Measurements from ENCODE around the gene AP2M1. TPM values are rescaled to one million over a fixed set of nuclear protein-coding genes. Genes with fewer than 3 reads are reported as not detected.

AP2M1 gene
- total RNA-seq, 1 donor, result 427 TPM

DNA sequence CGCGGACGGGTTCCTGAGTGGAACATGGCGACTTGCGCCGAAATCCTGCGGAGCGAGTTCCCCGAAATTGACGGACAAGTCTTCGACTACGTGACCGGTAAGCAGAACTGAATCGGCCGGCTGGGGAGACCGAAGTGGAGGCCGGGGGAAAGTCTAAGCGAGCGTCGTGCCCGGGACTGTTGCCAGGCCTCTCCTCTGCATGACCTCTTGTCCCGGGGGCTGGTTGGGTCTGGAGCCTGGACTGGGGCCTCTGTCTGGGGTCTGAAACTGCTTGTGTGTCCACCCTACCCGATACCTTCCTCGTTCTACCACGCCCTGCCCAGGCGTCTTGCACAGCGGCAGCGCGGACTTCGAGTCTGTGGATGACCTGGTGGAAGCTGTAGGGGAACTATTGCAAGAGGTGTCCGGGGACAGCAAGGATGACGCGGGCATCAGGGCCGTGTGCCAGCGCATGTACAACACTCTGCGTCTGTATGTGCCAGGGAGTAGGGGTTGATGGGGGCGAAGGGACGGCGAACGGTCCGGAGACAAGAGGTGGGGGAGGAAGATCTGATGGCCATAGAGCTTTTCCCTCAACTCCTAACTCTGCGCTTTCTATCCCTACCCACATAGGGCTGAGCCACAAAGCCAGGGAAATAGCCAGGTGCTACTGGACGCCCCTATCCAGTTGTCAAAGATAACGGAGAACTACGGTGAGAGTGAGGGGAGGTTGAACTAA lies 11.7 kb downstream of the AP2M1 start, which contains the start of gene ABCF3:
TSS of gene ABCF3 (plus strand) at position 16 of the 718 bp plus-strand sequence. CDS start at position 25, 9 bp downstream.
- no peaks in the 10 kb centered on the region for H3K9me3 ChIP-seq (ENCODE audit: low read depth, low read length)
- H3K27me3 ChIP-seq (ENCODE audit: insufficient read depth, low read length), result no peaks in the 10 kb centered on the region
- peaks cover 41% of the 10 kb centered on the region for H4K20me1 ChIP-seq (ENCODE audit: insufficient read depth, low read length)
- peaks cover 20% of the 10 kb centered on the region for H3K4me1 ChIP-seq (ENCODE audit: insufficient read depth, low read length)
- peak within 1 kb of the TSS; percentile 87 for H3K4me3 ChIP-seq (ENCODE audit: insufficient read depth, low read length)
- TF ChIP-seq, protein P1, sequence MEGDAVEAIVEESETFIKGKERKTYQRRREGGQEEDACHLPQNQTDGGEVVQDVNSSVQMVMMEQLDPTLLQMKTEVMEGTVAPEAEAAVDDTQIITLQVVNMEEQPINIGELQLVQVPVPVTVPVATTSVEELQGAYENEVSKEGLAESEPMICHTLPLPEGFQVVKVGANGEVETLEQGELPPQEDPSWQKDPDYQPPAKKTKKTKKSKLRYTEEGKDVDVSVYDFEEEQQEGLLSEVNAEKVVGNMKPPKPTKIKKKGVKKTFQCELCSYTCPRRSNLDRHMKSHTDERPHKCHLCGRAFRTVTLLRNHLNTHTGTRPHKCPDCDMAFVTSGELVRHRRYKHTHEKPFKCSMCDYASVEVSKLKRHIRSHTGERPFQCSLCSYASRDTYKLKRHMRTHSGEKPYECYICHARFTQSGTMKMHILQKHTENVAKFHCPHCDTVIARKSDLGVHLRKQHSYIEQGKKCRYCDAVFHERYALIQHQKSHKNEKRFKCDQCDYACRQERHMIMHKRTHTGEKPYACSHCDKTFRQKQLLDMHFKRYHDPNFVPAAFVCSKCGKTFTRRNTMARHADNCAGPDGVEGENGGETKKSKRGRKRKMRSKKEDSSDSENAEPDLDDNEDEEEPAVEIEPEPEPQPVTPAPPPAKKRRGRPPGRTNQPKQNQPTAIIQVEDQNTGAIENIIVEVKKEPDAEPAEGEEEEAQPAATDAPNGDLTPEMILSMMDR (IDR thresholded peaks at IDR 0.05; ENCODE audit: extremely low read depth, low read depth, low read length), result no peak
- peaks cover 83% of the 10 kb centered on the region for H3K36me3 ChIP-seq (ENCODE audit: insufficient read depth, low read length)
- peak within 1 kb of the TSS; percentile 82 for H3K27ac ChIP-seq (ENCODE audit: low read depth, low read length)
- H3K4me2 ChIP-seq (ENCODE audit: insufficient read depth, low read length), result peak within 1 kb of the TSS; percentile 81
- H3K79me2 ChIP-seq (ENCODE audit: insufficient read depth, low read length), result peaks cover 66% of the 10 kb centered on the region
- peak within 1 kb of the TSS; percentile 67 for H2AFZ ChIP-seq (ENCODE audit: low read length)
- peak; percentile 87 for DNase-seq (ENCODE audit: insufficient read length, low spot score, missing footprints)

DNA sequence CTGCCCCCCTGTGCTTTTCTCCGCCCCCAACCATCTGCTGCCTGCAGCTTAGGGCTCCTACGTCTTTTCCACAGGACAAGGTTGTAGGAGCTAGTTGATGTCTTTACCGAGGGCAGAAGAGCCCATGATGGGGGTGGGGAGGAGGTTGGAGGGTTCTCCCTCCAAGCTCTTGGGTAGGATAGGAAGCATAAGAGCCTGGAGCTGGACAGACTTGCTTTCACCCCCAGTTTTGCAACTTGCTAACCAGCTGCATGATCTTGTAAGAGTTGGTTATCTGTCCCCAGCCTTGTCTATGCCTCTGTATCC lies 12.2 kb downstream of the AP2M1 start:
- Histone ChIP-seq H3K4me1 (ENCODE audit: insufficient read depth, low read length) (peaks cover 20% of the 10 kb centered on the region), H3K27ac (ENCODE audit: low read depth, low read length) (peak overlapping the region; percentile 82), H3K9me3 (ENCODE audit: low read depth, low read length) (no peaks in the 10 kb centered on the region), H2AFZ (ENCODE audit: low read length) (no peak overlapping the region), H3K4me2 (ENCODE audit: insufficient read depth, low read length) (peak overlapping the region; percentile 81), H4K20me1 (ENCODE audit: insufficient read depth, low read length) (peaks cover 38% of the 10 kb centered on the region), H3K36me3 (ENCODE audit: insufficient read depth, low read length) (peaks cover 83% of the 10 kb centered on the region), H3K27me3 (ENCODE audit: insufficient read depth, low read length) (no peaks in the 10 kb centered on the region), H3K4me3 (ENCODE audit: insufficient read depth, low read length) (peak overlapping the region; percentile 87), H3K79me2 (ENCODE audit: insufficient read depth, low read length) (peaks cover 63% of the 10 kb centered on the region)
- DNase-seq (ENCODE audit: insufficient read length, low spot score, missing footprints), result peak; percentile 72
- TF ChIP-seq, protein P1 (IDR thresholded peaks at IDR 0.05; ENCODE audit: extremely low read depth, low read depth, low read length), result no peak

DNA sequence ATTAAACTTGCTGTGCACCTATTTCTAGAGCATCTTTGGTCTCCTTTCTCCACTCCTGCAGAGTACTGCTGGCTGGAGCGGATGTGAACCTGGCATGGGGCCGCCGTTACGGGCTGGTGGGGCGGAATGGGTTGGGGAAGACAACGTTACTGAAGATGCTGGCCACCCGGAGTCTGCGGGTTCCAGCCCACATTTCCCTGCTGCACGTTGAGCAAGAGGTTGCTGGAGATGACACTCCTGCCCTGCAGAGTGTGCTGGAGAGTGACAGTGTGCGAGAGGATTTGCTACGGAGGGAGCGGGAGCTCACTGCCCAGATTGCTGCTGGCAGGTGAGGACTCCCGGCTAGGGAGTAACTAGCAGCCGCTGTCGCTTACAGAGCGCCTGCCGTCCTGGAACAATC lies 13.4 kb downstream of the AP2M1 start:
- Histone ChIP-seq H3K27me3 (ENCODE audit: insufficient read depth, low read length) (no peaks in the 10 kb centered on the region), H4K20me1 (ENCODE audit: insufficient read depth, low read length) (peaks cover 35% of the 10 kb centered on the region)

DNA sequence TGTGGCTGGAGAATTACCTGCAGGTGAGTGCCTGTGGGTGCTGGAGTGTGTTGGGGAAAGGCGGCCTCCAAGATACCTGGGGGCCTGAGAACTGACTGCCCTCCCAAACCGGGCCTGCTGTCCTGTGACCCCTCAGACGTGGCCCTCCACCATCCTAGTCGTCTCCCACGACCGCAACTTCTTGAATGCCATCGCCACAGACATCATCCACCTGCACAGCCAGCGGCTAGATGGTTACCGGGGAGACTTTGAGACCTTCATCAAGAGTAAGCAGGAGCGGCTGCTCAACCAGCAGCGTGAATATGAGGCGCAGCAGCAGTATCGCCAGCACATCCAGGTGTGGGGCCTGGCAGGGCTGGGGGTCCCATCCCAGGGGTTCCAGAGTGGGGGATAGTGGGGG lies 14.8 kb downstream of the AP2M1 start:
- H3K27ac ChIP-seq (ENCODE audit: low read depth, low read length), result no peak overlapping the region
- H4K20me1 ChIP-seq (ENCODE audit: insufficient read depth, low read length), result peaks cover 35% of the 10 kb centered on the region
- H3K4me3 ChIP-seq (ENCODE audit: insufficient read depth, low read length), result no peak overlapping the region
- H3K4me2 ChIP-seq (ENCODE audit: insufficient read depth, low read length), result no peak overlapping the region
- no peak overlapping the region for H2AFZ ChIP-seq (ENCODE audit: low read length)
- H3K36me3 ChIP-seq (ENCODE audit: insufficient read depth, low read length), result peaks cover 82% of the 10 kb centered on the region
- no peak for DNase-seq (ENCODE audit: insufficient read length, low spot score, missing footprints)
- no peaks in the 10 kb centered on the region for H3K9me3 ChIP-seq (ENCODE audit: low read depth, low read length)
- H3K27me3 ChIP-seq (ENCODE audit: insufficient read depth, low read length), result no peaks in the 10 kb centered on the region
- TF ChIP-seq, protein P1 (IDR thresholded peaks at IDR 0.05; ENCODE audit: extremely low read depth, low read depth, low read length), result no peak
- H3K4me1 ChIP-seq (ENCODE audit: insufficient read depth, low read length), result peaks cover 20% of the 10 kb centered on the region
- H3K79me2 ChIP-seq (ENCODE audit: insufficient read depth, low read length), result peaks cover 49% of the 10 kb centered on the region

More for the DNA sequence above, 13.4 kb downstream of the AP2M1 start:
- DNase-seq (ENCODE audit: insufficient read length, low spot score, missing footprints), result no peak
- peak overlapping the region; percentile 81 for H3K4me2 ChIP-seq (ENCODE audit: insufficient read depth, low read length)
- H3K27ac ChIP-seq (ENCODE audit: low read depth, low read length), result no peak overlapping the region
- no peak overlapping the region for H3K4me3 ChIP-seq (ENCODE audit: insufficient read depth, low read length)
- H3K4me1 ChIP-seq (ENCODE audit: insufficient read depth, low read length), result peaks cover 20% of the 10 kb centered on the region
- TF ChIP-seq, protein P1 (IDR thresholded peaks at IDR 0.05; ENCODE audit: extremely low read depth, low read depth, low read length), result no peak
- H3K9me3 ChIP-seq (ENCODE audit: low read depth, low read length), result no peaks in the 10 kb centered on the region
- no peak overlapping the region for H2AFZ ChIP-seq (ENCODE audit: low read length)
- H3K36me3 ChIP-seq (ENCODE audit: insufficient read depth, low read length), result peaks cover 83% of the 10 kb centered on the region
- peaks cover 54% of the 10 kb centered on the region for H3K79me2 ChIP-seq (ENCODE audit: insufficient read depth, low read length)

Measured in osteoblast (primary cell).